Transverse colon (tissue), 1 donor: ENCODE data around the gene PPP1CA.

Experiments used
- EP300 ChIP-seq: sonication (generic); formaldehyde crosslinking; IDR thresholded peaks from one replicate; pipeline ENCODE4 v1.6.1; 2017; ENCODE audit warnings: antibody characterized with exemption, low read depth
- POLR2A ChIP-seq: fragments of 450-650 bp; IDR thresholded peaks from one replicate; pipeline ENCODE4 v1.6.1; 2016; ENCODE audit warnings: antibody characterized with exemption, mild to moderate bottlenecking, moderate library complexity

GRCh38 chr11:67373648-67374570 is 27.7 kb downstream of the PPP1CA start:
- TF ChIP-seq EP300: no peak
- TF ChIP-seq POLR2A: no peak
